MM.1S (cell line): ENCODE measurements around the gene SLC49A4.

ENCODE experiments used
- DNase-seq: peaks from one replicate; pipeline ENCODE4 v3.0.0-alpha.2; 2015
- H2AFZ ChIP-seq: fragments of 300-600 bp; sonication (generic); 2 replicates; pipeline ENCODE4 v1.6.0; 2016; ENCODE audit warnings: antibody characterized with exemption, low read length
- H3F3A ChIP-seq: fragments of 300-600 bp; sonication (generic); 2 replicates; pipeline ENCODE4 v1.6.1; 2016; ENCODE audit warnings: mild to moderate bottlenecking, antibody characterized with exemption, low read length, moderate library complexity, mixed read lengths; ENCODE audit not compliant: insufficient read depth
- H3K27ac ChIP-seq: fragments of 300-600 bp; sonication (generic); 2 replicates; pipeline ENCODE4 v1.5.1; 2016; ENCODE audit warnings: mild to moderate bottlenecking, low read length
- H3K27me3 ChIP-seq: fragments of 300-600 bp; sonication (generic); replicated peaks from 2 replicates; pipeline ENCODE4 v1.6.0; 2016; ENCODE audit warnings: low read length; ENCODE audit not compliant: insufficient read depth
- H3K36me3 ChIP-seq: fragments of 300-600 bp; sonication (generic); replicated peaks from 2 replicates; pipeline ENCODE4 v1.6.1; 2016; ENCODE audit warnings: mild to moderate bottlenecking, low read length, mixed read lengths; ENCODE audit not compliant: insufficient read depth
- H3K4me1 ChIP-seq: fragments of 300-600 bp; sonication (generic); 2 replicates; pipeline ENCODE4 v1.6.1; 2016; ENCODE audit warnings: low read length, mixed read lengths
- H3K4me2 ChIP-seq: fragments of 300-600 bp; sonication (generic); 2 replicates; pipeline ENCODE4 v1.6.0; 2016; ENCODE audit warnings: low read depth, low read length
- H3K4me3 ChIP-seq: fragments of 300-600 bp; sonication (generic); 2 replicates; pipeline ENCODE4 v1.5.1; 2016; ENCODE audit warnings: low read length, mixed read lengths
- H3K79me2 ChIP-seq: fragments of 300-600 bp; sonication (generic); 2 replicates; pipeline ENCODE4 v1.6.1; 2016; ENCODE audit warnings: mixed run types, low read length, mixed read lengths
- H3K9ac ChIP-seq: fragments of 300-600 bp; sonication (generic); 2 replicates; pipeline ENCODE4 v1.6.1; 2016; ENCODE audit warnings: low read length, mixed read lengths
- H3K9me2 ChIP-seq: fragments of 300-600 bp; sonication (generic); replicated peaks from 2 replicates; pipeline ENCODE4 v1.6.1; 2016; ENCODE audit warnings: mild to moderate bottlenecking, low read length, mixed read lengths; ENCODE audit not compliant: insufficient read depth
- H3K9me3 ChIP-seq: fragments of 300-600 bp; sonication (generic); replicated peaks from 2 replicates; pipeline ENCODE4 v1.6.1; 2016; ENCODE audit warnings: mild to moderate bottlenecking, low read length, mixed read lengths; ENCODE audit not compliant: insufficient read depth
- H4K20me1 ChIP-seq: fragments of 300-600 bp; sonication (generic); 2 replicates; pipeline ENCODE4 v1.6.1; 2016; ENCODE audit warnings: mild to moderate bottlenecking, low read length, moderate library complexity, mixed read lengths; ENCODE audit not compliant: insufficient read depth
- CTCF ChIP-seq: fragments of 300-600 bp; sonication (generic); IDR thresholded peaks from 2 replicates; pipeline ENCODE4 v1.5.1; 2016; ENCODE audit warnings: antibody characterized with exemption, low read length, mixed read lengths
- EZH2 ChIP-seq: fragments of 300-600 bp; sonication (generic); optimal IDR thresholded peaks from 2 replicates; pipeline ENCODE3; 2017; ENCODE audit warnings: low read depth, mild to moderate bottlenecking, antibody characterized with exemption, low read length, mixed read lengths
- EZH2phosphoT487 ChIP-seq: fragments of 300-600 bp; sonication (generic); IDR thresholded peaks from 2 replicates; pipeline ENCODE4 v1.6.1; 2018; ENCODE audit warnings: antibody characterized with exemption, low read length

The SLC49A4 gene

GRCh38 chr3:122908251-122908650 is 113.4 kb downstream of the SLC49A4 start:
- Histone ChIP-seq H3K36me3 (no peaks in the 10 kb centered on the region), H3K27me3 (no peaks in the 10 kb centered on the region), H3K9me3 (no peaks in the 10 kb centered on the region), H3K9ac (no peak overlapping the region), H3K4me1 (no peaks in the 10 kb centered on the region), H3K27ac (no peak overlapping the region), H3K9me2 (no peaks in the 10 kb centered on the region), H3K4me3 (no peak overlapping the region), H4K20me1 (no peaks in the 10 kb centered on the region), H3F3A (no peaks in the 10 kb centered on the region), H2AFZ (no peak overlapping the region), H3K79me2 (no peaks in the 10 kb centered on the region), H3K4me2 (no peak overlapping the region)
- DNase-seq, result no peak
- no peak for TF ChIP-seq EZH2phosphoT487
- no peak for TF ChIP-seq CTCF
- TF ChIP-seq EZH2, result no peak

- Histone ChIP-seq H3K9ac (no peak overlapping the region), H3K36me3 (no peaks in the 10 kb centered on the region), H4K20me1 (no peaks in the 10 kb centered on the region), H3K79me2 (no peaks in the 10 kb centered on the region), H3K4me2 (no peak overlapping the region), H3K27ac (no peak overlapping the region), H3K4me1 (peaks cover 22% of the 10 kb centered on the region), H3K9me2 (no peaks in the 10 kb centered on the region), H3F3A (no peaks in the 10 kb centered on the region), H3K9me3 (no peaks in the 10 kb centered on the region), H3K27me3 (no peaks in the 10 kb centered on the region), H2AFZ (no peak overlapping the region), H3K4me3 (no peak overlapping the region)
- TF ChIP-seq EZH2phosphoT487 (no peak), CTCF (no peak)
- DNase-seq, result no peak
Measured at GRCh38 chr3:122911901-122912300, 117.0 kb downstream of the SLC49A4 start.

GRCh38 chr3:122912772-122913538 is 118.1 kb downstream of the SLC49A4 start:
- no peak overlapping the region for H3K4me2 ChIP-seq
- H3F3A ChIP-seq, result no peaks in the 10 kb centered on the region
- H3K36me3 ChIP-seq, result no peaks in the 10 kb centered on the region
- H3K4me1 ChIP-seq, result peaks cover 25% of the 10 kb centered on the region
- no peak overlapping the region for H2AFZ ChIP-seq
- H3K79me2 ChIP-seq, result no peaks in the 10 kb centered on the region
- DNase-seq, result no peak
- no peak overlapping the region for H3K9ac ChIP-seq
- no peaks in the 10 kb centered on the region for H4K20me1 ChIP-seq
- no peaks in the 10 kb centered on the region for H3K9me3 ChIP-seq
- H3K4me3 ChIP-seq, result no peak overlapping the region
- no peaks in the 10 kb centered on the region for H3K9me2 ChIP-seq
- no peak overlapping the region for H3K27ac ChIP-seq
- no peaks in the 10 kb centered on the region for H3K27me3 ChIP-seq
- TF ChIP-seq EZH2 (no peak), EZH2phosphoT487 (no peak), CTCF (no peak)
